PC-3 (cell line): ENCODE data around the gene MVB12B.

ENCODE experiments used
- CTCF ChIP-seq: fragments of 300-600 bp; sonication (generic); conservative IDR thresholded peaks from 2 replicates; pipeline ENCODE4 v1.5.1; 2017; ENCODE audit warnings: antibody characterized with exemption, low read depth, mild to moderate bottlenecking, low read length
- EZH2 ChIP-seq: fragments of 300-600 bp; sonication (generic); IDR thresholded peaks from one replicate; pipeline ENCODE4 v1.6.1; 2017; ENCODE audit warnings: antibody characterized with exemption, mild to moderate bottlenecking, low read length; ENCODE audit not compliant: unreplicated experiment
- EZH2phosphoT487 ChIP-seq: fragments of 300-600 bp; sonication (generic); IDR thresholded peaks from 2 replicates; pipeline ENCODE4 v1.6.1; 2018; ENCODE audit warnings: mild to moderate bottlenecking, antibody characterized with exemption, low read length, borderline replicate concordance

GRCh38 chr9:126482361-126483044 lies 155.9 kb downstream of the MVB12B start:
- TF ChIP-seq CTCF, result no peak
- no peak for TF ChIP-seq EZH2phosphoT487
- TF ChIP-seq EZH2, result no peak
